Measurements from ENCODE around the gene PPT1. TPM values are rescaled to one million over a fixed set of nuclear protein-coding genes. Genes with fewer than 3 reads are reported as not detected.

PPT1 gene
- total RNA-seq, 4 donors from 2014 or later: 53.0 to 90.6 (median 65.7) TPM

DNA sequence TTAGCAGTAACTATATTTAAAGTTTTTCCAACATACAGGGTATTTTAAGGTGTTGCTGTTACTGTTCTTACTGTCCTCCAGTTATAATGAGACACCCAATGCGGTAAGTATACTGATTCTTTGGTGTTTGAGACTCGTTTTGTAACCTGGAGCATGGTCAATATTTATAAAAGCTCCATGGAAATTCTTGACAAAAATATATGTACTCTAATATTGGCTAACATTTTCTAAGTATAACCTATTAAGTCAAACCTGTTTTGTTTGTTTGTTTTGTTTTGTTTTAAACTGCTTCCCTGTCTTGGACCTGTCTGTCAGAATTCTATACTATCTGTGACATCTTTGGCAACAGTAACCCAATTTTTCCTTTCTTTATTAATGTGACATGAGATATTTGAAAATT, 72.4 kb downstream of the PPT1 start:
- 65 to 72% methylated on average over 2 of the region's 2 CpGs for WGBS, 2 donors (ENCODE audit: low coverage in 1 of 2)
- peaks cover 0 to 14% (median 0%) of the 10 kb centered on the region in 3 donors for H3K9me3 ChIP-seq

DNA sequence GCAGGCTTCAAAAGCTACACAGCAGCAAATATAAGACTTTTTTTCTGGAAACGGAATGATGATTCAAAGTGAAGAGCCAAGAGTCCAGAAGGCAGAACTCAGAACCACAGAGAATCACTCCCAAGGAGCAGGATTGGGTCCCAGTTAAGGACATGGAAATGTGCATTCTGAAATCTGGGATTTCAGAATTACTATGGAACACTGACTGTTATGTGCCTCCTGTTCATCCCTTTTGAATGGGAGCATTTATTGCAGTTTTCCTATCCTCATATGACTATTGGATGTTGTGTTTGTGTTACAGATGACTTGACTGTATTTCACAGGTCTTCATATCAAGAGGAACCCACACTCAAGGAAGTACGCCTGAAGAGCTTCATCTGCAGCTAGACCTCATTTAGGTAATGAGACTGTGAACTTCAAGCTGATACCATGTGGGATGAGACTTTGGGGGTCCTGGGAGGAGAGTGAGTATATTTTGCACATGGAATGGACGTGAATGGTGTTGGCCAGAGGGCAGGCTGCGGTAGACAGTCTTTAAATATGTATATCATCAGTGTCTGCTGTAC, 73.6 kb downstream of the PPT1 start:
- H3K36me3 ChIP-seq: no peaks in the 10 kb centered on the region
- H3K27me3 ChIP-seq: peaks cover 11% of the 10 kb centered on the region
- no peak for ATAC-seq
- no peak overlapping the region for H3K4me3 ChIP-seq
- TF ChIP-seq, protein P1, sequence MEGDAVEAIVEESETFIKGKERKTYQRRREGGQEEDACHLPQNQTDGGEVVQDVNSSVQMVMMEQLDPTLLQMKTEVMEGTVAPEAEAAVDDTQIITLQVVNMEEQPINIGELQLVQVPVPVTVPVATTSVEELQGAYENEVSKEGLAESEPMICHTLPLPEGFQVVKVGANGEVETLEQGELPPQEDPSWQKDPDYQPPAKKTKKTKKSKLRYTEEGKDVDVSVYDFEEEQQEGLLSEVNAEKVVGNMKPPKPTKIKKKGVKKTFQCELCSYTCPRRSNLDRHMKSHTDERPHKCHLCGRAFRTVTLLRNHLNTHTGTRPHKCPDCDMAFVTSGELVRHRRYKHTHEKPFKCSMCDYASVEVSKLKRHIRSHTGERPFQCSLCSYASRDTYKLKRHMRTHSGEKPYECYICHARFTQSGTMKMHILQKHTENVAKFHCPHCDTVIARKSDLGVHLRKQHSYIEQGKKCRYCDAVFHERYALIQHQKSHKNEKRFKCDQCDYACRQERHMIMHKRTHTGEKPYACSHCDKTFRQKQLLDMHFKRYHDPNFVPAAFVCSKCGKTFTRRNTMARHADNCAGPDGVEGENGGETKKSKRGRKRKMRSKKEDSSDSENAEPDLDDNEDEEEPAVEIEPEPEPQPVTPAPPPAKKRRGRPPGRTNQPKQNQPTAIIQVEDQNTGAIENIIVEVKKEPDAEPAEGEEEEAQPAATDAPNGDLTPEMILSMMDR (IDR thresholded peaks at IDR 0.05): no peak
- no peak for TF ChIP-seq EP300 (IDR thresholded peaks at IDR 0.05)
- TF ChIP-seq POLR2AphosphoS5 (IDR thresholded peaks at IDR 0.05): no peak
- TF ChIP-seq POLR2A (IDR thresholded peaks at IDR 0.05): no peak
- H3K4me1 ChIP-seq: no peaks in the 10 kb centered on the region
- H3K27ac ChIP-seq: no peak overlapping the region
- peaks cover 0 to 14% (median 0%) of the 10 kb centered on the region in 3 donors for H3K9me3 ChIP-seq
- 75 to 92% methylated on average over 2 to 4 of the region's 4 CpGs for WGBS, 2 donors (ENCODE audit: low coverage in 1 of 2)

More for the DNA sequence above, 72.4 kb downstream of the PPT1 start:
- Histone ChIP-seq H3K4me1 (no peaks in the 10 kb centered on the region), H3K27me3 (peaks cover 8% of the 10 kb centered on the region), H3K27ac (no peak overlapping the region), H3K4me3 (no peak overlapping the region), H3K36me3 (no peaks in the 10 kb centered on the region)
- ATAC-seq: no peak
- TF ChIP-seq, protein P1 (IDR thresholded peaks at IDR 0.05): no peak
- TF ChIP-seq POLR2A (IDR thresholded peaks at IDR 0.05) (no peak), EP300 (IDR thresholded peaks at IDR 0.05) (no peak), POLR2AphosphoS5 (IDR thresholded peaks at IDR 0.05) (no peak)

Other genes starting within 250 kb of the PPT1 start
- 10 to 100 TPM; 19.3 to 24.0 (median 21.7) TPM for gene TRIT1, start 213.7 kb downstream of the PPT1 start, total RNA-seq
- gene MYCL, start 195.3 kb downstream of the PPT1 start, total RNA-seq: 1 to 10 TPM in 1 of 4 donors, under 1 TPM in 2, not detected in 1; 0.27 to 1.2 (median 0.69) TPM
- 1 to 10 TPM in 2 of 4 donors, under 1 TPM in 2; 0.84 to 4.8 (median 1.4) TPM for gene MFSD2A, start 142.1 kb downstream of the PPT1 start, total RNA-seq
- gene CAP1, start 56.5 kb downstream of the PPT1 start, total RNA-seq: 100 to 1,000 TPM; 421 to 533 (median 500) TPM
- gene RLF, start 64.1 kb upstream of the PPT1 start, total RNA-seq: 10 to 100 TPM; 19.4 to 28.7 (median 27.9) TPM
- not detected for gene TMCO2, start 150.7 kb upstream of the PPT1 start, total RNA-seq
- gene ZMPSTE24, start 161.0 kb upstream of the PPT1 start, total RNA-seq: 10 to 100 TPM; 49.0 to 76.1 (median 58.3) TPM
- 10 to 100 TPM in 1 of 4 donors, 1 to 10 TPM in 3; 1.6 to 12.0 (median 4.9) TPM for gene COL9A2, start 220.0 kb upstream of the PPT1 start, total RNA-seq

All from gastroesophageal sphincter (tissue), 4 donors.